NCI-H510A treated with DMSO at 0.1 percent for 48 hours (cell line): Measurements from ENCODE around the gene LNX1.
A peak's percentile ranks its signal among the peaks of the same experiment; 100 is the strongest.
"Not testable (repeated sequence)": the region's sequence is repeated elsewhere in the genome, so short reads cannot be mapped to it uniquely, and the experiment has no call there.

Experiments
- DNase-seq: peaks from one replicate; lab custom pipeline; 2025; lab: John Stamatoyannopoulos, UW

LNX1 gene

DNA sequence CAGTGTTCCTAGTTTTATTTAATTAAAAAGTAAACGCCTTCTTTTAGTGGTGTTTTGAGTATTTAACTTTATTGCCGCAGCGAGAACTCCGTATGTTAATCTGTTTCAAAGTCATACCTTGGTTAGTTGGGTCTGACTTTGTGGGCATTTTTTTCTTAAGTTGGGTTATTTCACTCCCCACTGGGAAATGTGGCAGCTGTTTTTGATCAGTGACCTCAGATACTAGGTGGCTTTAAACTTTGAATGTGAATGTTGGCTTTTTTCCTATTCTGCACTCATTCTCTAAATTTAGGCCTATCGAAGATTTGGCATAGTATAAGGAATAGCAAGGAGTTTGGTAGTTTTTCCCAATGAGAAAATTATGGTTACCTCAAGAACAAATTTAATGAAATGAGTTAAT lies 127.9 kb downstream of the LNX1 start:
- no peak for DNase-seq

DNA sequence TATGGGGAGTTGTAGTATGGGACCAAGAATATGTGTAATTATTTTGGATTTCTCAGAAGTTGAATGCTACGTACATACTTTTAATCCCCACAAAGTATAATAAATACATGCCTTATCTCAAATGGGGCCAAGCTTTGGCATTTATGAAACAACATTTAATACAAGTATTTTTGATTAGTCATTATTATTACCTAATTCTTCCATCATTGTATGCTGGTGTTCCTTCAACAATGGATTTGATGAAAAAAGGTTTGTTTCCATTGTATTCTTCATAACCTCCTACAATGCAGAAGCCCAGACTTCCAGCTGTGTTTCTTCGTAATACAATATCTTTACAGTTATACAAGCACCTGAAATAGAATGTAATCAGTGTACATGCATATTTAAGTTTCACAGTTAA lies 130.0 kb downstream of the LNX1 start:
- no peak for DNase-seq

DNA sequence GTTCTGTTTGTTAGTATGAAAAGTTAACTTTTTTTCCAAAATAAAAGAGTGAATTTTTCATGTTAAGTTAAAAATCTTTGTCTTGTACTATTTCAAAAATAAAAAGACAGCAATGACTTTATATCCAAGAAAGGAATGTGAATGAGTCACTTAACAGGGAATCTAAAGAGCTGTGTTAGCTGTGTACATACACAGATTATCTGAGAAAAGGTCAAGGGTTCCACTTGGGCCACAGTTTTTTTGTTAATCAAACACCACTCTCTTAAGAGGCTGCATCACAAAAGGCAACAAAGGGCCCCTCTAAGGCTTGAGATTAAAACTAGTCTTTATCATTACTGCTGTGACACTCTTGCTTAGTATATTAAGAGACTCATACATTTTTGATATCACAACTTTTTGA lies 131.7 kb downstream of the LNX1 start:
- DNase-seq, result peak; percentile 18

DNA sequence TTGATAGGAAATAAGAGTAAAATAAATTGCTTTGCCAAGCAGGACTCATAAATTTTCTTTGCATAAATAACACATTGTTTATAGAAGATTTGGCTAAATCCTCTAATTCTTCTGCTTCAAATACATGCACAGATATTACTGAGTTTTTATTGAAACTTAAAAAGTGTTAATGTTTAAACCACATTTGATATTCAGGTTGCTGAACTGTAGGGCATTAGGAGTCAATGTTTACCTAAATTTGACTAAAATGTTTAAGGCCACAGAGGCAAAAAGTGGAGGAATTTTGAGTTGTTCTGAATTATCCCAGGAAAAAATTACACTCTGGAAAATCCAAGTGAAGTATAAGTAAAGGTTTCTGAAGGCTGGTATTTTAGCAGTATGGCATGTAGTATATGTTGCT lies 135.1 kb downstream of the LNX1 start:
- no peak for DNase-seq

DNA sequence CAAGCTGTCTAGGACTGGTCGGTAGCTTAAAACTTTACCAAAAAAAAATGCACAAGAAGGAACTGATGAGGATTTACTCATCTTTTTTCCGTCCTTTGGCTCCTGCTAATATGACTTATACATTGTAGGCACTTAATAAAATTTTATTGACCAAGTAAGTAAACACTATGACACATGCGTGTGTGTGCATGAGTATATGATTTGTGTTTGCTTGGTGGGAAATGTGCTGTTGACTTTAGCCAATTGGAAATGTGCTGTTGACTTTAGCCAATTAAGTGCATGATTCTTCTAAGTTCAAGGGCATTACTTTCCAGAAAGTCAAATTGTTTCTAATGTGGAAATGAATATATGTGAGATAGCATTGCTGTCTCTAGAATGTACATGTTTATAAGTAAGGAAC lies 135.5 kb downstream of the LNX1 start:
- peak; percentile 55 for DNase-seq

DNA sequence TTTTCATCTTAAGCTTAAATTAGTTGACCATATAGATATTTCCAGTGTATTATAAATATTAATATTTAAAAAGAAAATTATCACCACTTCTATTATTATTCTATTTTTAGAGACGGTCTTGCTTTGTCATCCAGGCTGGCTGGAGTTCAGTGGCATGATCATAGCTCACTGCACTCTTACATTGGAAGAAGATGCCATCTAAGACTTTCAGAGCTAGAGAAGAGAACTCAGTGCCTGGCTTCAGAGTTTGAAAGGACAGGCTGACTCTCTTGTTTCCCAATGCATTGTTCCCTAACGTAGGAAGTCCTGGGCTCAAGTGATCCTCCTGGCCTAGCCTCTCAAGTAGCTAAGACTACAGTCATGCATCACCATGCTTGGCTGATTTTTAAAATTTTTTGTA lies 137.9 kb downstream of the LNX1 start:
- no peak for DNase-seq

DNA sequence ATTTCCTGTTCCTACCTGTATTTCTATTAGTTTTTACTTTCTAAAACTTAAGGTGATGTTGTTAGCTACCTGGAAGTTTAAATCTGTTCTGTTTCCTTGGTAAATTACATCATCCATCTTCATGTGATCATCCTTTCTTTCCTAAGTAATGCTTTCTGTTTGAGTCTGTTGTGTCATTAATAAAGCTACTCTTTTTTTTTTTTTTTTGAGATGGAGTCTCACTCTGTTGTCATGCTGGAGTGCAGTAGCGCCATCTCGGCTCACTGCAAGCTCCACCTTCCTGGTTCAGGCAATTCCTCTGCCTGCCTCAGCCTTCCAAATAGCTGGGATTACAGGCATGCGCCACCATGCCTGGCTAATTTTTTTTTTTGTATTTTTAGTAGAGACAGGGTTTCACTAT lies 140.5 kb downstream of the LNX1 start:
- no peak for DNase-seq

DNA sequence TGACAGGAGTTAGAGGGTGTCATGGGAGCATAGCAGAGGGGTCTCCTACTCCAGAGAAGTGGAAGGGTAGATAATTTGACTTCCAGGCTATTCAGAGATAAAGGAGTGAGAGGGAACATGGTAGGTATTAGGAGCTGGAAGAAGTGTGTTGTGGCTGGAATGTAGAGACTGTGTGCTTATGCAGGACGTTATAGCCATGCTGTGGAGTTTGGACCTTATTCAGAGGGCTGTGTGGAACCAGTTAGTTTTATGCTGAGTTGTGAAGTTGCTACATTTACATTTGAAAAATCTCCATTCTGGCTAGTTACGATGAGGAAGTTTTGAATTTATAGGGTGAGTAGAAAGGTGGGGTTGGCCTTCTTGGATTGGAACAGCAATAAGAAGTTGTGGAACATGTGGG lies 146.3 kb downstream of the LNX1 start:
- no peak for DNase-seq

DNA sequence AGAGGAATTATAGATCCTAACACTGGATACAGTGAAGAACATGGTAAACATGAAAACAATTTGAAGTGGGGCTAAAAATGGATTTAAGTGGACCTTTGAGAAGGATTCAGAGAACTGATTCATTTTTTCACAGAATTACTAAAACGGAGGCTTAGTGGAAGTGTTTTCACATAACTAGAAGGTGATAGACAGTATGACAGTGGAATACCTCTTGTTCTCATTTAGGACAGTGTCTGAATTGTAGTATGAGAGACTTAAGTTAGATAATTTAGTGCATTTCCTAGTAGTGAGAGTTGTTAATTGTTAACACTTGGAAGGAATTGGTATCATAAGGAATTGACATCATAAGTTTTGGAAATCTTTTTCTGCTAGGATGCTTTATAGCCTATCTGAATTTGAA lies 149.7 kb downstream of the LNX1 start:
- DNase-seq, result no peak

DNA sequence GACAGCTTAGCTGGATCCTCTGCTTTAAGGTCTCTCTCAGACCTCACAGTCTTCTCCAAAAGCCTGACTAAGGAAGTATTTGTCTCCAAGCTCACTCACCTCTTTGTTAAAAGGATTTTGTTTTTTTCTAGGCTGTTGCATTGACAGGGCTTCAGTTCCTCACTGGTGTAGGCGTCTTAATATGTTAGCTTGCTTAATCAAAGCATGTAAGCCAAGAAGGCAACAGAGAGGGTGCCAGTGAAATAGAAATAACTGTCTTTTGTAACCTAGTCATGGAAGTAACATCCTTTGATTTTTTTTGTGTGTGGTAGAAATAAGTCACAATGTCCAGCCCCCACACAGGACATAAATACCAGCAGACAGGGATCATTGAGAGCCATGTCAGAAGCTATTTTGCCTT lies 155.0 kb downstream of the LNX1 start:
- no peak for DNase-seq

DNA sequence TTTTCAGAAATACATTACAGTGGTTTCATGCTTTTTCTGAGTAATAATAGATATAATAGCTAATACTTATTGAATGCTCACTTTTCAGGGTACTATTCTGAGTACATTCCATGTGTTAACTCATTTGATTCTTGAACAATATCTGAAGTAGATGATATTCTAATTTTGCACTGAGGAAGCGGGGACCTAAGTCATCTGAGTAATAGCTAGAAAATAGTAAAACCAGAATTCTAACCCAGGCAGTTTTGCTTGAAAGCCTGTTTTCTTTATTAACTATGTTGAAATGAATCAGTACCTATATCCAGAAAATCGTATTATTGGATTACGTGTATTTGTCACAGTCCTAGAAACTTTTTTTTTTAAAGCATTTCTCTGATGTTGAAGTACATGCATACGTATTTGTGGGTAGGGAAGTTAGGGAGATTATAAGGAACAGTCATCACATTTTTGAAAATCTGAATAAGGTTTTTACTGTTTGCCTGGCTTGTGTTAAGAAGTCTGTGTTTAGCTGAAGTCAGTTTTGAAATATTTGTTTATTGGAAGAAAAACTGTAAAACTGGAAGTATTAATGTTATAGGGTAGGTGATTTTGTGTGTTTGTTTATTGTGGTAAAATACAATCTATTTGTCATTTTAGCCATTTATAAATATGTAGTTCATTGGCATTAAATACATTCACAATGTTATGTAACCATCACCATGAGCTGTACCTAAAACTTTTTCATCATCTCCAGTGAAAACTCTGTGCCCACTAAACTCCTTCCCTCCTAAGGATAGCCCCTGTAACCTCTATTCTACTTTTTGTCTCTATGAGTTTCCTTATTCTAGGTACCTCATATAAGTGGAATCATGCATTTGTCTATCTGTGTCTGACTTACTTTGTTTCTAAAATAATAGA lies 158.5 kb downstream of the LNX1 start:
- no peak for DNase-seq

DNA sequence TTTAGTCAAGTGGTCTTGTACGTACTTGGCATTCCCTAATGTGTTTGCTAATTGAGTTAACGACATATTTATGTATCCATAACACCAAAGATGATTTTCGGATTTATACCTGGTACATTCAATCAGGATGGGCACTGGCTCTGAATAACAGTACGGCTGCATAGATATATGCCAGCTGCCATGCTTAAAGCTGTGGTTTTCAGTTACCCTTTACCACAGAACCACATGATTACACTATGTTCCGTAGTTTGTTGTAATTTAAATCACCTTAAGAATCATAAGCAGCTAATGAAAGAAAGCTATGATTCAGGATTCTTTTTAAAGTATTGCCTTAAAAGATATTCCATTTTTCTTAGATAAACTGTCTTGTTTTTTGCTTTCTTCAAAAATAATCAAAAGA lies 160.2 kb downstream of the LNX1 start:
- DNase-seq, result no peak

DNA sequence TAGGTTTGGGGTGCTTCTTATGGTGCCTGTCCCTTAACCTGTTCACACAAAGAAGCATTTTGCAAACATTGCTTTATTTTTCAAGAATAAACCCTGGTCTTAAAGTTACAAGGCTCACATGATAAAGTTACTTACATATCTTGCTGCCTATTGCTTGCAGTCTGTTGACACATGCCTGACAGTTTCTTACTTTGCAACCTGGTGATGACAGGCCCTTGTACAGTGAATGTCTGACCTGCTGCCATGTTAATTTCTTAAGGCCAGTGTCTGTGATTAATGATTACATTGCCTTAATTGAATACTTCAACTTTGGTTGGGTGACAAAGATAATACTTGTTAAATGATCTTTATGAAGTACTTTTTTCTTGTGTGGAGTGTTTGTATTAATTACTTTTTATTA lies 163.9 kb downstream of the LNX1 start:
- DNase-seq, result no peak

DNA sequence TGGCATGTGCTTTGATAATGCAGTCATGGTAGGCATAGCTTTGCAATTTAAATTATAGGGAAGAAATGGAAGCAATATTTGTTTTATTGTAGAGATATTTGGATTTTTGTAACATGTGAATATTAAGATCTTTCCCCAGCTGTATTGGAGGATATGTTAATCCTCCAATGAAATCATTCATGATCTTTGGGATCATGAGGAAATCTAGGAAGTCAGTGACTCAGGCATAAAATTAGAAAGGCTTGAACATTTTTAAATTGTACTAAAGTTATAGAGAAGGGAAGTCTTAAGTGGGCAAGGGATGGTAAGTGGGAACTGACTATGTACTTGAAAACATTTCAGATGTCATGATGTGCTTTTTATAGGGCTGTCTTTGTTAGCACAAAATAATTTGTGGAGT lies 167.0 kb downstream of the LNX1 start:
- DNase-seq, result no peak

DNA sequence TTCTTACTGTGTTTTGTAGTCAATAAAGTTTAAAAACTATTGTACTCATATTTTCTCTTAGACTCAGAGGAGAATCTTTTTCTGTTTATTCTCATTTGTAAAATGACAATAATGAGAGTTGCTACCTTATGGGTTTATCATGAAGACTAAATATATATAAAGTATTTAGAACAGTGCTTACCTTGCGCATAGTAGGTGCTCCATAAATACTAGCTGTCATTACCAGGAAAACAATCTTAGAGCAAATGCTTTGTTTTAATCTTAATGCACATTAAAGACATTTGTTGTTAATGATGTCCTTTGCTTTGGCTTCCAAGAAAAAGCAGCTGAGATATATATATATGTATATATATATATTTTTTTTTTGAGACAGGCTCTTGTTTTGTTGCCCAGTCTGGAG lies 168.9 kb downstream of the LNX1 start:
- DNase-seq, result no peak

DNA sequence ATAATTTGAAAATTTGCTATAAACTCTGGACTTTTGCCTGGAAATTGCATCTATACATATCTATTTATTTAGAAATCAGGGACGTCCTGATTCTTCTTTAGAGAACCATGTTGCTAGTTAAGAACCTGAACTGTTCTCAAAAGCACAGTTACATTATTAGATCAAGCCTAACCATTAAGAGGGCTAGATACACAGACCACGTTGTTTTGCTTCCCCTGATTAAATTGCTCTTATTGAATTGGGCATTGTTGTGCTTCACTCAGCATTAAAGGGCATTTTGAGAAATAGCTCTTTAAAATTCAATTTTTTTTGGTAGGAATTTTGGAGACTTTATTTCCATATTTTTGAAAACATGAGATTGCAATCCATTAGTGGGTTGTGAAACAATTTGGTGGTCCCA lies 169.5 kb downstream of the LNX1 start:
- DNase-seq, result no peak

DNA sequence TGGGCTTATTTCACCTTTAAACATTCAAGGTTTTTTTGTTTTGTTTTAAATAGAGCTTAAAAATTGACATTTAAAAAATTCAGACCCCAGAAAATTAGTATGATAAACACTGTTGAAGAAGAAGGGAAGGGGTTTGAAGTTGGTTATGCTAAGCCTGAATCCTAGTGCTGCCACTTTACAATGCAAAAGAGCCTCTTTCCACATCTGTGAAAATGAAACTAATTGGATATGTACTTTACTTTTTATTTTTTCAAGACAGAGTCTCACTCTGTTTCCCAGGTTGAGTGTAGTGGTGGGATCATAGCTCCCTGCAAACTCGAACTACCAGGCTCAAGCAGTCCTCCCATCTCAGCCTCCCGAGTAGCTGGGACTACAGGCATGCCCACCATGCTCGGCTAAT lies 172.1 kb downstream of the LNX1 start:
- no peak for DNase-seq

DNA sequence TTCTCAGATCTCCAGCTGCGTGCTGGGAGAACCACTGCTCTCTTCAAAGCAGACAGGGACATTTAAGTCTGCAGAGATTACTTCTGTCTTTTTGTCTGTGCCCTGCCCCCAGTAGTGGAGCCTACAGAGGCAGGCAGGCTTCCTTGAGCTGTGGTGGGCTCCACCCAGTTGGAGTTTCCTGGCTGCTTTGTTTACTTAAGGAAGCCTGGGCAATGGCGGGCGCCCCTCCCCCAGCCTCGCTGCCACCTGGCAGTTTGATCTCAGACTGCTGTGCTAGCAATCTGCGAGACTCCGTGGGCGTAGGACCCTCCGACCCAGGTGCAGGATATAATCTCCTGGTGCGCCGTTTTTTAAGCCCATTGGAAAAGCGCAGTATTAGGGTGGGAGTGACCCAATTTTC lies 181.8 kb downstream of the LNX1 start:
- not testable (repeated sequence) for DNase-seq
